Parathyroid adenoma (tissue), 2 donors: ENCODE data around the gene SERPINA3.
A peak's percentile ranks its signal among the peaks of the same experiment; 100 is the strongest.

Source experiments
- H2AFZ ChIP-seq: fragments of 300-600 bp; sonication (generic); one replicate; pipeline ENCODE4 v1.7.0; 2017; ENCODE audit warnings: antibody characterized with exemption, mild to moderate bottlenecking
- H3K27ac ChIP-seq: fragments of 300-600 bp; sonication (generic); one replicate; pipeline ENCODE4 v1.7.0; 2017
- H3K27me3 ChIP-seq: fragments of 300-600 bp; sonication (generic); one replicate; pipeline ENCODE4 v1.7.0; 2017; ENCODE audit warnings: low read length; ENCODE audit not compliant: control insufficient read depth, insufficient read depth
- H3K36me3 ChIP-seq: fragments of 300-600 bp; sonication (generic); one replicate; pipeline ENCODE4 v1.7.0; 2017; ENCODE audit warnings: low read length; ENCODE audit not compliant: control insufficient read depth, insufficient read depth
- H3K4me1 ChIP-seq: fragments of 300-600 bp; sonication (generic); one replicate; pipeline ENCODE4 v1.7.0; 2017; ENCODE audit warnings: control low read depth
- H3K4me2 ChIP-seq: fragments of 300-600 bp; sonication (generic); one replicate; pipeline ENCODE4 v1.7.0; 2017; ENCODE audit warnings: low read length
- H3K4me3 ChIP-seq: fragments of 300-600 bp; sonication (generic); one replicate; pipeline ENCODE4 v1.7.0; 2017; ENCODE audit warnings: low read depth, low read length
- H3K79me2 ChIP-seq: fragments of 300-600 bp; sonication (generic); one replicate; pipeline ENCODE4 v1.7.0; 2017; ENCODE audit warnings: control low read depth
- H3K9ac ChIP-seq: fragments of 300-600 bp; sonication (generic); one replicate; pipeline ENCODE4 v1.7.0; 2017; ENCODE audit warnings: mild to moderate bottlenecking
- H3K9me3 ChIP-seq: fragments of 300-600 bp; sonication (generic); one replicate; pipeline ENCODE4 v1.7.0; 2017; ENCODE audit warnings: low read length; ENCODE audit not compliant: control insufficient read depth
- TF ChIP-seq, protein P1 (sequence below): fragments of 300-600 bp; sonication (generic); IDR thresholded peaks from one replicate; pipeline ENCODE4 v1.7.0; 2017; ENCODE audit warnings: antibody characterized with exemption, mild to moderate bottlenecking
- donor health status: primary hyperparathyroidism.

SERPINA3 gene

DNA sequence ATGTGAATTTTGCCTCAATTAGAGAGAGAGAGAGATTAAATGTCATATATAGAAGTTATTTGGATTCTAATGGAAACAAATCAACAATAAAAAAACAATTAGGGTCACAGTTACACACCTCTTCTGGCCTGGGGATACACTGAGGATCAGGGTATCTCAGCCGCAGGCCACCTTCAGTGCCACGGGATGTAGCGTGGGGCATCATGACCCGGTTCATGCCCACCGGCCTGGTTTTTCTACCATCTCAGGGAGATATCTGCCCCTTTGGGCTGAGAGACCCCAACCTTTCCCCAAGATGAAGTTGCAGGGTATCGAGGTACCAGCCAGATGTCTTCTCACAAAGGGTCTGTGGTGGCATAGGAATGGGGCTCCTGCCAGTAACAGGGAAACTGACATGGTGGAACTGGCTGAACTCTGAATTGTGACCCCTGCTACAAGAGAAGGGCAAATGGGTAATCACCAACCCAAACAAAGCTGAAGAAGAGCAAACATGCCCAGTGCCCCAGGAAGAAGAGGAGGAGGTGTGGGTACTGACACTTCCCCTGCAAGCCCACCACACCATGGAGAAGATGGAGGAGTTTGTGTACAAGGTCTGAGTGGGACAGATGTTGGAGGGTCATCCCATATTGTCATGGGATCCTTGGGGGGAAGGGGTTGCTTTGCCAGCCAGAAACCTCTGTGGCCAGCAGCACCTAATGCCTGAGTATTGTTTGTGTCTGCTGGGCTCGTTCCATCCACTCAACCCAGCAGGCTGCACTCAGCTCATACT is 19.5 kb downstream of the SERPINA3 start:
- H3K9ac ChIP-seq, result no peak overlapping the region
- no peaks in the 10 kb centered on the region for H3K9me3 ChIP-seq

DNA sequence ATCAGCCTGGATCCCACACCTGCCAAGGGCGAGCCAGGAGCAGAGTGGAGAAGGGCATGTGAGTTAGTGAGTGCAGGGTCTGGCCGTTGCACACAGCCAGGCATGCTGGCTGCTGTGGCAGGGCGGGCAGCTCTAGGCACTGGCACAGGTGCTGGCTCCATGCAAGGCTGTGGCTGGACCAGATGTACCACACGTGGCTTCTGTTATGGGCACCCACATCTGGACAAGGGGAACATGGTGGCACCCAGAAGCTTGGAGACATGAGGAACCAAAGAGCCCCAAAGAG is 20.1 kb downstream of the SERPINA3 start:
- Histone ChIP-seq H3K4me1 (peaks cover 12% of the 10 kb centered on the region), H3K79me2 (no peaks in the 10 kb centered on the region)
- TF ChIP-seq, protein P1, sequence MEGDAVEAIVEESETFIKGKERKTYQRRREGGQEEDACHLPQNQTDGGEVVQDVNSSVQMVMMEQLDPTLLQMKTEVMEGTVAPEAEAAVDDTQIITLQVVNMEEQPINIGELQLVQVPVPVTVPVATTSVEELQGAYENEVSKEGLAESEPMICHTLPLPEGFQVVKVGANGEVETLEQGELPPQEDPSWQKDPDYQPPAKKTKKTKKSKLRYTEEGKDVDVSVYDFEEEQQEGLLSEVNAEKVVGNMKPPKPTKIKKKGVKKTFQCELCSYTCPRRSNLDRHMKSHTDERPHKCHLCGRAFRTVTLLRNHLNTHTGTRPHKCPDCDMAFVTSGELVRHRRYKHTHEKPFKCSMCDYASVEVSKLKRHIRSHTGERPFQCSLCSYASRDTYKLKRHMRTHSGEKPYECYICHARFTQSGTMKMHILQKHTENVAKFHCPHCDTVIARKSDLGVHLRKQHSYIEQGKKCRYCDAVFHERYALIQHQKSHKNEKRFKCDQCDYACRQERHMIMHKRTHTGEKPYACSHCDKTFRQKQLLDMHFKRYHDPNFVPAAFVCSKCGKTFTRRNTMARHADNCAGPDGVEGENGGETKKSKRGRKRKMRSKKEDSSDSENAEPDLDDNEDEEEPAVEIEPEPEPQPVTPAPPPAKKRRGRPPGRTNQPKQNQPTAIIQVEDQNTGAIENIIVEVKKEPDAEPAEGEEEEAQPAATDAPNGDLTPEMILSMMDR, result no peak

More for the DNA sequence above, 19.5 kb downstream of the SERPINA3 start:
- Histone ChIP-seq H3K27ac (no peak overlapping the region), H3K4me1 (peaks cover 12% of the 10 kb centered on the region), H3K4me3 (no peak overlapping the region), H2AFZ (no peak overlapping the region), H3K36me3 (no peaks in the 10 kb centered on the region), H3K4me2 (no peak overlapping the region), H3K79me2 (no peaks in the 10 kb centered on the region), H3K27me3 (no peaks in the 10 kb centered on the region)
- TF ChIP-seq, protein P1, result no peak

DNA sequence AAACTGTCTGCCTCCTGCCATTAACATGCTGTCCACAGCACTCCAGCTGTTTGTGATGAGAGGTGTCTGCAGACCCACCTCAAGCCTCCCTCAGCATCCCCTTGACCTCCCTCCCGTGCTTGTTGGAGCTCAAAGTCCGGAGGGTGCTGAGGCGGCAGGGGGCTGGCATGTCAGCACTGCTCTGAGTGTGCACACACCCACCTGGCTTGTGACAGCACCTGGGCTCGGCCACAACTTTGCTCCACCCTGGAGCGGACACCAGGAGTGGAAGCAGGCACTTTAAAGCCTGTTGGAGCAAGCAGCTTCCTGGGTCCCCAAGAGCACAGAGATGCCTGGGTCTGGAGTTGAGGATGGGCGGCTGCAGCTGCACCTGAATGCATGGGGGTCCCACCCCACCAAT is 20.9 kb downstream of the SERPINA3 start:
- Histone ChIP-seq H3K27me3 (no peaks in the 10 kb centered on the region), H3K27ac (no peak overlapping the region), H3K79me2 (no peaks in the 10 kb centered on the region), H3K9ac (no peak overlapping the region), H3K36me3 (no peaks in the 10 kb centered on the region), H3K4me3 (no peak overlapping the region), H3K9me3 (no peaks in the 10 kb centered on the region), H3K4me1 (peaks cover 12% of the 10 kb centered on the region), H3K4me2 (no peak overlapping the region), H2AFZ (no peak overlapping the region)
- TF ChIP-seq, protein P1, result no peak

More for the DNA sequence above, 20.1 kb downstream of the SERPINA3 start:
- H2AFZ ChIP-seq, result no peak overlapping the region
- no peak overlapping the region for H3K4me3 ChIP-seq
- no peaks in the 10 kb centered on the region for H3K36me3 ChIP-seq
- H3K9me3 ChIP-seq, result no peaks in the 10 kb centered on the region
- H3K9ac ChIP-seq, result no peak overlapping the region
- H3K27ac ChIP-seq, result no peak overlapping the region
- H3K4me2 ChIP-seq, result no peak overlapping the region
- no peaks in the 10 kb centered on the region for H3K27me3 ChIP-seq

DNA sequence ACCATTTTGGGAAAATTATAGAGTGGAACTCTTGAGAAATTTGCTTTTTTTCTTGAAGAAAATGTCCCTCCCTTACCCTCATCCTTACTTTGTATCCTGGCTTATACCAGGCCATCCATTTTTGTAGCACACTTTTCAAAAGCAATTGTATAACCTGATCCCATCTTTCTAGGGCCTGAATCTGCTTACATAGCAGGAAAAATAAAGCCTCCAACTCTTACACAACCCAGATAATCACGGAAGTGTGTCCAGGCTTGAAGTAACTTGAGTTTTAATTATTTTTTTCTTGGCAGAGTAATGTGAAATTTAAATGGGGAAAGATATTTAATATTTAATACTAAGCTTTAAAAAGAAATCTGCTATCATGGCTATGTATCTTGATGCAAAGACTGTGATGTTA is 23.0 kb downstream of the SERPINA3 start:
- peak overlapping the region; percentile 68 for H2AFZ ChIP-seq
- H3K4me3 ChIP-seq, result no peak overlapping the region
- no peaks in the 10 kb centered on the region for H3K79me2 ChIP-seq
- TF ChIP-seq, protein P1, result no peak
- H3K36me3 ChIP-seq, result no peaks in the 10 kb centered on the region
- no peaks in the 10 kb centered on the region for H3K9me3 ChIP-seq
- H3K4me1 ChIP-seq, result peaks cover 12% of the 10 kb centered on the region
- no peak overlapping the region for H3K9ac ChIP-seq
- H3K27me3 ChIP-seq, result no peaks in the 10 kb centered on the region
- no peak overlapping the region for H3K4me2 ChIP-seq
- H3K27ac ChIP-seq, result peak overlapping the region; percentile 43
